SK-N-SH (cell line): ENCODE data around the gene GPR25. TPM values are rescaled to one million over a fixed set of nuclear protein-coding genes. Genes with fewer than 3 reads are reported as not detected.

ENCODE experiments used
- CTCF ChIA-PET: fragments of 300-600, 350-600 bp; formaldehyde crosslinking; extraction: SDS; loops from one replicate; lab custom pipeline; 2021; lab: Yijun Ruan, JAX
- POLR2A ChIA-PET: fragments of 350-600 bp; sonication (Branson Sonifier 250); formaldehyde crosslinking; extraction: SDS; loops from one replicate; lab custom pipeline; 2020; ENCODE audit warnings: antibody characterized with exemption, inconsistent platforms; lab: Yijun Ruan, JAX
- DNase-seq: peaks from one replicate; pipeline ENCODE4 v3.0.0; 2012
- H2AFZ ChIP-seq: fragments of 200-600 bp; sonication (generic); 2 replicates; pipeline ENCODE4 v1.8.1; 2016; ENCODE audit warnings: antibody characterized with exemption, mild to moderate bottlenecking, low read depth
- H3F3A ChIP-seq: fragments of 200-600 bp; sonication (generic); replicated peaks from 2 replicates; pipeline ENCODE3; 2016; ENCODE audit warnings: antibody characterized with exemption, mild to moderate bottlenecking; ENCODE audit not compliant: insufficient read depth
- H3K27ac ChIP-seq, 2 experiments: fragments of 200-500 bp in 1 of 2; fragments of 200-600 bp in 1 of 2; sonication (Bioruptor generic) in 1 of 2; sonication (generic), shearing (Covaris generic) in 1 of 2; 2 replicates each; pipeline versions ENCODE4 v1.5.1 to v1.6.1; 2014 to 2016; ENCODE audit warnings: low read depth in 2 of 2, inconsistent platforms in 1 of 2, low read length in 1 of 2, mild to moderate bottlenecking in 1 of 2, mixed read lengths in 1 of 2
- H3K27me3 ChIP-seq: fragments of 200-600 bp; sonication (generic), shearing (Covaris generic); 2 replicates; pipeline ENCODE4 v1.6.1; 2016; ENCODE audit warnings: mixed run types; ENCODE audit not compliant: insufficient read depth
- H3K36me3 ChIP-seq, 2 experiments: fragments of 200-500 bp in 1 of 2; fragments of 200-600 bp in 1 of 2; sonication (Bioruptor generic) in 1 of 2; sonication (generic) in 1 of 2; replicated peaks in 1 of 2; 2 replicates each; pipeline versions ENCODE3 to v1.5.1; 2014 to 2016; ENCODE audit warnings: low read length in 1 of 2, mild to moderate bottlenecking in 1 of 2; ENCODE audit not compliant: insufficient read depth in 2 of 2, control insufficient read depth in 1 of 2
- H3K4me1 ChIP-seq, 2 experiments: fragments of 200-500 bp in 1 of 2; fragments of 200-600 bp in 1 of 2; sonication (Bioruptor generic) in 1 of 2; sonication (generic), shearing (Covaris generic) in 1 of 2; 2 replicates each; pipeline versions ENCODE4 v1.5.1 to v1.6.1; 2014 to 2016; ENCODE audit warnings: low read depth in 1 of 2, low read length in 1 of 2, mixed run types in 1 of 2; ENCODE audit not compliant: insufficient read depth in 2 of 2, control insufficient read depth in 1 of 2
- H3K4me2 ChIP-seq: fragments of 200-600 bp; sonication (generic), shearing (Covaris generic); 2 replicates; pipeline ENCODE4 v1.6.1; 2017; ENCODE audit warnings: mixed run types
- H3K4me3 ChIP-seq, 2 experiments: fragments of 200-500 bp in 1 of 2; fragments of 200-600 bp in 1 of 2; sonication (Bioruptor generic) in 1 of 2; sonication (generic), shearing (Covaris generic) in 1 of 2; 2 replicates each; pipeline versions ENCODE4 v1.5.1 to v1.8.1; 2014 to 2016; ENCODE audit warnings: low read depth in 2 of 2, inconsistent platforms in 1 of 2, low read length in 1 of 2, mild to moderate bottlenecking in 1 of 2, mixed read lengths in 1 of 2, moderate library complexity in 1 of 2
- H3K79me2 ChIP-seq: fragments of 200-600 bp; sonication (generic); 2 replicates; pipeline ENCODE4 v1.8.1; 2017; ENCODE audit warnings: mild to moderate bottlenecking; ENCODE audit not compliant: insufficient read depth
- H3K9ac ChIP-seq: fragments of 200-600 bp; sonication (generic); 2 replicates; pipeline ENCODE4 v1.6.1; 2017; ENCODE audit warnings: mixed run types
- H3K9me2 ChIP-seq: fragments of 200-600 bp; sonication (generic); 2 replicates; pipeline ENCODE4 v1.6.1; 2017; ENCODE audit warnings: mixed run types
- H3K9me3 ChIP-seq: fragments of 200-600 bp; sonication (generic); 2 replicates; pipeline ENCODE4 v1.6.1; 2017; ENCODE audit warnings: mixed run types, mild to moderate bottlenecking, moderate library complexity
- H4K20me1 ChIP-seq: fragments of 200-600 bp; sonication (generic); 2 replicates; pipeline ENCODE4 v1.6.1; 2017; ENCODE audit warnings: mild to moderate bottlenecking, mixed run types; ENCODE audit not compliant: insufficient read depth
- CHD2 ChIP-seq: fragments of 150-350 bp; IDR thresholded peaks from 2 replicates; pipeline ENCODE4 v1.6.1; 2018; ENCODE audit warnings: low read length; ENCODE audit not compliant: partially characterized antibody
- ELF1 ChIP-seq: IDR thresholded peaks from 2 replicates; pipeline ENCODE4 v1.4.0; 2012
- EZH2phosphoT487 ChIP-seq: fragments of 200-600 bp; sonication (generic); IDR thresholded peaks from 2 replicates; pipeline ENCODE4 v1.6.1; 2017; ENCODE audit warnings: low read depth, mixed run types, mild to moderate bottlenecking, antibody characterized with exemption, moderate library complexity, borderline replicate concordance
- FOSL2 ChIP-seq: IDR thresholded peaks from 2 replicates; pipeline ENCODE4 v1.4.0; 2012; ENCODE audit warnings: low read depth, mild to moderate bottlenecking, moderate library complexity, borderline replicate concordance
- FOXM1 ChIP-seq: IDR thresholded peaks from 2 replicates; pipeline ENCODE4 v1.4.0; 2012; ENCODE audit warnings: low read depth, mild to moderate bottlenecking
- GABPA ChIP-seq: IDR thresholded peaks from 2 replicates; pipeline ENCODE4 v1.4.0; 2012; ENCODE audit warnings: low read depth, mild to moderate bottlenecking
- GATA2 ChIP-seq: sonication (generic); formaldehyde crosslinking; IDR thresholded peaks from 2 replicates; pipeline ENCODE4 v1.5.0; 2020; ENCODE audit warnings: mild to moderate bottlenecking, missing genetic modification reagents
- MXI1 ChIP-seq: IDR thresholded peaks from 2 replicates; pipeline ENCODE4 v1.6.1; 2012; ENCODE audit warnings: mild to moderate bottlenecking, low read depth, low read length, improper control_type of control experiment
- NFIC ChIP-seq: IDR thresholded peaks from 2 replicates; pipeline ENCODE4 v1.4.0; 2012; ENCODE audit warnings: borderline replicate concordance
- NRF1 ChIP-seq: IDR thresholded peaks from 2 replicates; pipeline ENCODE4 v1.6.1; 2012; ENCODE audit warnings: low read depth, mild to moderate bottlenecking, low read length
- RAD21 ChIP-seq: IDR thresholded peaks from 2 replicates; pipeline ENCODE4 v1.6.1; 2012; ENCODE audit warnings: mild to moderate bottlenecking, low read length
- REST ChIP-seq: IDR thresholded peaks from 2 replicates; pipeline ENCODE4 v1.6.1; 2012; ENCODE audit warnings: mild to moderate bottlenecking, low read depth, low read length, moderate library complexity
- RFX5 ChIP-seq: IDR thresholded peaks from 2 replicates; pipeline ENCODE4 v1.6.1; 2012; ENCODE audit warnings: mild to moderate bottlenecking, improper control_type of control experiment, low read length
- RXRA ChIP-seq: IDR thresholded peaks from 2 replicates; pipeline ENCODE4 v1.4.0; 2012; ENCODE audit warnings: low read depth, mild to moderate bottlenecking, borderline replicate concordance
- TEAD4 ChIP-seq: IDR thresholded peaks from 2 replicates; pipeline ENCODE4 v1.4.0; 2012; ENCODE audit warnings: mild to moderate bottlenecking, borderline replicate concordance; ENCODE audit not compliant: insufficient read depth
- USF2 ChIP-seq: fragments of 150-350 bp; IDR thresholded peaks from 2 replicates; pipeline ENCODE4 v1.6.1; 2017; ENCODE audit warnings: antibody characterized with exemption, low read length, low read depth, borderline replicate concordance
- WGBS: methylation state at CpG from one replicate; pipeline ENCODE4 v1.1.6; 2017; ENCODE audit warnings: low lambda C conversion rate; 5-methylcytosine and 5-hydroxymethylcytosine counted together
- polyA plus RNA-seq, 3 experiments: library from polyadenylated mRNA; depleted of rRNA; stranded (reverse); fragments of >200 nt; gene quantifications; 2 replicates each; pipeline ENCODE4 v1.2.3, GENCODE V29; 2012
- TF ChIP-seq, protein P1 (sequence below): IDR thresholded peaks from 2 replicates; pipeline ENCODE4 v1.4.0; 2012; ENCODE audit warnings: low read depth

The GPR25 gene
- polyA plus RNA-seq, 1 of the 3 experiments (the other 2 are of a cell fraction): not detected

GRCh38 chr1:200845360-200845759, 27.4 kb upstream of the GPR25 start:
- Histone ChIP-seq H3K9ac (no peak overlapping the region), H3K27me3 (no peaks in the 10 kb centered on the region), H3K79me2 (peaks cover 15% of the 10 kb centered on the region; the same call in 1 of the 2 replicates), H3K4me3 (no peak overlapping the region), H2AFZ (no peak overlapping the region), H3K9me3 (no peaks in the 10 kb centered on the region), H4K20me1 (no peaks in the 10 kb centered on the region), H3K4me1 (no peaks in the 10 kb centered on the region), H3K27ac (no peak overlapping the region), H3K9me2 (no peaks in the 10 kb centered on the region), H3K4me2 (no peak overlapping the region), H3K36me3 (peaks cover 74 to 91% of the 10 kb centered on the region in 2 experiments), H3F3A (no peaks in the 10 kb centered on the region)
- ChIA-PET CTCF (interaction anchor here (1.1 to 2.0 kb wide), 3 partner anchors 8 to 223 kb away, joined by 3 to 9 read pairs (median 5); no protein-coding TSS in a partner anchor), POLR2A (no interaction called here)
- DNase-seq: no peak
- WGBS: 94% methylated on average over 4 of the region's 4 CpGs
- TF ChIP-seq MXI1: no peak
- TF ChIP-seq RXRA: no peak
- TF ChIP-seq GATA2: no peak
- no peak for TF ChIP-seq ELF1
- no peak for TF ChIP-seq CHD2
- TF ChIP-seq NRF1: no peak
- no peak for TF ChIP-seq FOXM1
- no peak for TF ChIP-seq FOSL2
- no peak for TF ChIP-seq EZH2phosphoT487
- TF ChIP-seq, protein P1, sequence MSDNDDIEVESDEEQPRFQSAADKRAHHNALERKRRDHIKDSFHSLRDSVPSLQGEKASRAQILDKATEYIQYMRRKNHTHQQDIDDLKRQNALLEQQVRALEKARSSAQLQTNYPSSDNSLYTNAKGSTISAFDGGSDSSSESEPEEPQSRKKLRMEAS: no peak
- TF ChIP-seq TEAD4: no peak
- TF ChIP-seq, all 33 proteins: peak for 0

DNA sequence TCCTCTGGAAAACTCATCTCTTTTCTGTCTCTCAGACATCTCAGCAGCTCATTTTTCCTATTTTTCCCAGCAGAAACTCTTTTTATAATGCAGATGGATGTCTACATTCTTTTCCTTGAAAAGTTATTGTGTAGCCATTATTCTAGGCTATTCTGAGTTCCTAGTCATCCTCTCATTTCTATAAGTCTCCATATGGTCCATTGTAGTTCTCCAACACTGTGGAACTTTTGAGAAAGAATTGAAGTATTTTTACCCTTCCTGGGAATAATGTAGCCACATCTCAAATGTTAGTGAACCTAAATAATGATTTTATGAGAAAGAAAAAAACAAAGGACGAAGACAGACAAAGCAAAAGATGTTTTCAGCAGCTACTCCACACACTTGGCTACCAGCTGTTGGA, 26.4 kb upstream of the GPR25 start:
- POLR2A ChIA-PET: no interaction called here
- no peaks in the 10 kb centered on the region for H3K27me3 ChIP-seq
- CTCF ChIA-PET: interaction anchor here (1.0 to 2.0 kb wide), 4 partner anchors 9 to 224 kb away, joined by 3 to 9 read pairs (median 4); no protein-coding TSS in a partner anchor
- TF ChIP-seq USF2: no peak
- TF ChIP-seq MXI1: no peak
- TF ChIP-seq REST: no peak
- TF ChIP-seq RAD21: no peak
- no peak for TF ChIP-seq FOXM1
- TF ChIP-seq NFIC: no peak
- TF ChIP-seq GABPA: no peak
- no peak for TF ChIP-seq RFX5
- TF ChIP-seq, all 33 proteins: peak for 0
- no peaks in the 10 kb centered on the region for H3K9me2 ChIP-seq
- no peak overlapping the region for H3K9ac ChIP-seq
- H2AFZ ChIP-seq: no peak overlapping the region
- peaks cover 6% of the 10 kb centered on the region; the same call in 1 of the 2 replicates for H3K79me2 ChIP-seq
- peaks cover 83 to 87% of the 10 kb centered on the region in 2 experiments for H3K36me3 ChIP-seq
- no peaks in the 10 kb centered on the region for H4K20me1 ChIP-seq
- no peak overlapping the region for H3K4me2 ChIP-seq
- no peaks in the 10 kb centered on the region for H3F3A ChIP-seq
- 90% methylated on average over 1 of the region's 1 CpG for WGBS
- H3K4me3 ChIP-seq: no peak overlapping the region
- H3K27ac ChIP-seq: no peak overlapping the region
- no peaks in the 10 kb centered on the region for H3K4me1 ChIP-seq
- no peaks in the 10 kb centered on the region for H3K9me3 ChIP-seq
- DNase-seq: no peak
